HG03066 (cell line): ENCODE data around the gene PRR33.
"Not testable (repeated sequence)": the region's sequence is repeated elsewhere in the genome, so short reads cannot be mapped to it uniquely, and the experiment has no call there.

Source experiments
- ATAC-seq: cut with Tn5 transposase; IDR thresholded peaks from one replicate; pipeline ENCODE4 v1.9.1; 2021; ENCODE audit warnings: low read depth; ENCODE audit not compliant: unreplicated experiment

Gene PRR33

DNA sequence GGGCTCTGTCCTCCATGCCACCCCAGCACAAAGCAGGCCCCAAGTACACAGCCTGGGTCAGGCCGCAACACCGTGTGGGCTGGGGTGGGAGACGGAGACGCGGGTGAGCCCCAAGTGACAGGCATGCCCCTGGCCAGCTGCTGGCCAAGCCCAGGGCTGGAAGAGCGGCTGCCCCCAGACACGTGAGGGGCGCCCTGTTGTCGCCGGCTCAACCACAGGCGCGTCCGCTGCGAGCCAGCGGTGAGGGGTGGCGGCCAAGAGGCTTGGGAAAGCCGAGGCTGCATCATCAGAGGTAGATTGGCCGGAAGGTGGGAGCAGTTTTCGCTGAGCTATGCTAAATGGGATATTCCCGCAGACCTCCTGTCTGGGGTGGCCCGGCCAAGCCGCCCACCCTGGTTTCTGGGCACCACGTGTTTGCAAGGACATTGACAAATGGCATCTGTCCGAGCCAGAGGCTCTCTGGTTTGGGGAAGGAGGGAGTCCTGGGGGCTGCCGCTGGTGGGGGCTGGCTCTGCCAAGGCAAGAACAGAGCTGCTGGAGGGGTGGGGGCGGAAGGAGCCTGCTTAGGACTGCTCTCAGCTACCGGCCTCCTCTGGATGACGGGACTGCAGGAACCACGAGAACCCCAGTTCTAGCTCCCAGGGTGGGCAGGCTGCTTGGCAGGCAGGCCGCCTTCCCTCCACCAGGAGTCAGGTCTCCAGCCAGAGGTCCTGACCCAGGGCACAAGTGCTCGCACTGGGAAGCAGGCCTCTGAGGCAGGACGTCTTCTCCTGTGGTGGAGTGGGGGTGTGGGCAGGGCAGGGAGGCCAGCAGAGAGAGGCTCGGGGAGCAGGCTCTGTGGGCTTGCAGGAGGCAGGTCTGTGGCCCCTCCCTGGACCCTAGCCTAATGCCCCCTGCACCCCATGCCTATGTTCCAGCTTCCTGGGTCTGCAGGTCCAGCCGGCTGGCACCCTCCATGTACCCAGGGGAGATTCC is 552 bp downstream of the PRR33 start:
- no peak for ATAC-seq

DNA sequence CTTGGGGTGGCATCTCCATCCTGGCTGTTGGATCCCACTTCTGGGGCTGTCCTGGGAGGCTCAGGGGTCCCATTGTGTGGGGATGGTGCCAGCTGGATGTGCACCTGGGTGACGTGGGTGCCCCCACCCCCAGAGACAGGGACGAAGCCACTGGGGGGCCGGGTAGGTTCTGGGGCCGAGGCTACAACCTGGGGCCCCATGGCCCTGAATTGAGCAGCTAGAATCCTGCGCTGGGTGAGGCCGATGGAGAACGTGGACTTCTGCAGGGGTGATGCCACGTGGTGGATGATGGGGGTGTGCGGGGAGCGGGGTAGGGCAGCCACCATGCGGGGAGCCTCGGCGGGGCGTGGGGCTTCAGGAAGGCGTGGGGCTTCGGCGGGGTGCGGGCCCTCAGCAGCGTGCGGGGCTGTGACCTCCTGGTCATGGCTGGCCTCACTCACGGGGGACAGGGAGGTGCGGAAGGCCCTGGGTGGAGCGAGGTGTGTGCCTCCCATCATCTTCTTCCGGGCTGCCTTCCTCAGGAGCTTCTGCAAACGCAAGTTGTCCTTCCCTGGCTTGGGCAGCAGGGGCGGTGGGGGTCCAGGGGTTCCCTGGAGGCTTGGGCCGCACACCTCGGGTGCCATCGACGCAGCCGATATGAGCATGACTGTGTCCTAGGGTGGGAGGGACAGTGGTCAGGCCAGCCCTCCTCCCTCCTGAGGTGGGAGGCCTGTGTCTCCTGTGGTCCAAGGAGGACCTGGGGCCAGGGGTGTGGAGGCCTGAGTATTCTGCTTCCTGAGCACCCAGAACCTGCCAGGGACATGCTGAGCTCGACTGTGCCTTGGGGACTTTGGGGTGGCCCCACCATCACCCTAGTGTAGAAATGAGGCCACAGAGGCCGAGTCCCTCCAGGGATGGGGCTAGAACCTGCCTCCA is 1.5 kb downstream of the PRR33 start:
- no peak for ATAC-seq

DNA sequence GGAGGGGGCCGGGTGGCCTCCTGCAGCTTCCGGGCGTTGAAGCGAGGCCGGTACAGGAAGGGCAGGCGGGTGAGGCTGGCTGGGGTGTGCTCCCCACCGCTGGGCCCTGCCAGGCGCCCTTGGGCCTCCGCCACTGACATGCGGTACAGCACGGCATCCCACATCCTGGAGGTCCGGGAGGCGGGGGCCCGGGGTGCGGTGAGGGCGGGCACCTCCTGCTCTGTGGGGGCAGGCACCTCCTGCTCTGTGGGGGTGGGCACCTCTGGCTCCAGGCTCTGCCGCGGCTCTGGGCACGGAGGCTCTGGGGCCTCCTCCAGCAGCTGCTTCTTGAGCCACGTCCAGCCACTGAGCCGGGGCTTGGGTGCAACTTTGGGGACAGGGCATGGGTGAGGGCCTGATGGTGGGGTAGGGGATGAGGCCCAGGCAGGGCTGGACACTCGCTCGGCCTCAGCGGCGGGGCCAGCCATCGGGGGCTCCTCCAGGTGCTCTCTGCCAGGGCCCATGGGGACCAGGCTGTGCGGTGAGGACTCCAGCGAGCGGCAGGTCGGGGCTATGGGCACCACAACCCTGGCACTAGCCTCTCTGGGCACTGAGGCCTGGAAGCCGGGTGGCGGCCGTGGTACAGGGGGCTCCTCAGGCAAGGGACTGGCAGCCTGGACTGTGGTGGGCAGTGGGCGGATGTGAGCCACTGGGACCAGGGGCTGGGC is 2.3 kb downstream of the PRR33 start:
- no peak for ATAC-seq

DNA sequence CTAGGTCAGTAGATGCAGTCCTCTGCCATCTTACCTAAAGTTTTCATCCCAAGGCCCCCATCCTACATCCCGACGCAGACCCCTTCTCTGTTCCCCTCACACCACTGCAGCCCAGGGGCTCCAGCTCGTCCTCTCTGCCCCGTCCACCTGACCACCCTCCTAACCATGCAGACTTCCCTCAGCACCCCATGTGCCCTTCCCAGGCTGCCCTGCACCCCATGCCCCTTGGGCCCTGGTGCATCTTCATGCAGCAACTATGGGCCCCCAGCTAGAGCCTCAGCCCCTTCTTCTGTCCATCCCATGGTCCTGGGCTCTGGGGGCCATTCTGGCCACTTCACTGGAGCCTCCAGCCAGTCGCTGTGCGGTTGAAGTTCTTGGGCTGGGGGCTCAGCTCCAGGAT is 2.9 kb downstream of the PRR33 start:
- ATAC-seq = no peak

DNA sequence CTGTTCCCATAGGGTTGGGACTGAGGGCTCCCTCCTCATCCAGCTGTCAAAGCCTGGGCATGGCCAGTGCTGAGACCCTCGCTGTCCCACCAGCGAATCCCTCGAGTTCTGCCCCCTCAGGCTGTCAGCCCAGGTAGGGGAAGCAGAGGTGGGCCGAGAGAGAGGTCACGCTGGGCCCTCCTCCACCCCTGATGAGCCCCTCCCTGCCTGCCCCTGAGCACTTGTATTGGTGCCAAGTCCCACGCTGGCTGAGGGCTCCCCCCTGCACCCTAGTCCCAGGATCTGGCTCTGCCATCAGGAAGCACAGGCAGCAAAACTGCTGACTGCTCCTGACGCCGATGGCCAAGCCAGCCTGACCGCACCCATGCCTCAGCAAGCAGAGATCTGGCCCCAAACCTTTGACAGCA is 3.3 kb downstream of the PRR33 start:
- ATAC-seq = no peak

DNA sequence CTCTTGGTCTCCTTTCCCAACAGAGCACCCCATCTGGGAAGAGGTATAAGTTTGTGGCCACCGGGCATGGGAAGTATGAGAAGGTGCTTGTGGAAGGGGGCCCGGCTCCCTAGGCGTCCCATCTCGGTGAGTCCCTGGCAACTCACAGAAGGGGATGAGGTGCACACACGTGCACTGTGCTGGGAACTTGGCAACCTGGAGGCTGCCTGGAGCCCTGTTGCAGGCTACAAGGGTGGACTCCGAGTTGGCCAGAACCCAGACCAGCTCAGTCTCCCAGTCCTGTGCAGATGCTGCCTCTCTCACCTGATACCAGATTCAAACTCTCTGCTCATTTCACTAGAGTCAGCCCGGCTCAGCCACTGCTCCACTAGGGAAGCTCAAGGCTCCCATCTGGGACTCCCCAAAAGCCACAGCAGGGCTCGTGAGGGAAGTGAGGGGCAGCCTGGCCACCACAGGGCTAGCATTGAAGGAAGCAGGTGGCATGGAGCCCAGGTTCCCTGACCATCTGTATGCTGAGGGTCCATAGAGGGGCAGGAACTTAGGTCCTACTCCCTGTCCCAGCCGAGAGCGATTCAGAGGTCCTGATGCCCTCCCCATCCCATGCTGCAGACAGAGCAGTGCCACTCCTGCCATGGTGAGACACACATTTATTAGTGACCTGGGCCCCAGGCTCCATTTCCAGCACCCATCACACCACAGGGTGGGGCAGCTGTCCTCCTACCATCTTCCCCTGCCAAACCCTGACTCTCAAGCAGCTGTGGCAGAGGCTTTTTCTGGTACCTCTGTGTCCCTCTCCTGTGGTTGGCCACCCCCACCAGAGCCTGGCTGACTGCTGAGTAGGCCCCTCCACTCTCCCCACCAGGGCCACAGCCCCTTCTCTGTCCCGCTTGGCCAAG is 4.0 kb downstream of the PRR33 start:
- no peak for ATAC-seq

DNA sequence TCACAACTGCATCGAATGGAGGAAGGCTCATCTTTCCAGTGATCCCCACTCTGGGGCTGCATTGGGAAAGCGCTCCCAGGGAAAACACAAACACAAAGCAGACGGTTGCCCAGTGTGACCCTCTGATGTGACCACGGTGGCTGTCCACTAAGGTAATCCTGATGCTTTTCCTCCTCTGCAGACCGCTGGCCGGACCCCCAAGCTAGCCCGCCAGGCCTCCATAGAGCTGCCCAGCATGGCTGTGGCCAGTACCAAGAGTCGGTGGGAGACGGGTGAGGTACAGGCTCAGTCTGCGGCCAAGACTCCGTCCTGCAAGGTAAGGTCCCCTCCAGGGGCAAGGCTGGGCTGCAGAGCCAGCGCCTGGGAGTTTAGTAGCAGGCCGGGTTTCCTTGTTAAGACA is 5.1 kb downstream of the PRR33 start:
- not testable (repeated sequence) for ATAC-seq

DNA sequence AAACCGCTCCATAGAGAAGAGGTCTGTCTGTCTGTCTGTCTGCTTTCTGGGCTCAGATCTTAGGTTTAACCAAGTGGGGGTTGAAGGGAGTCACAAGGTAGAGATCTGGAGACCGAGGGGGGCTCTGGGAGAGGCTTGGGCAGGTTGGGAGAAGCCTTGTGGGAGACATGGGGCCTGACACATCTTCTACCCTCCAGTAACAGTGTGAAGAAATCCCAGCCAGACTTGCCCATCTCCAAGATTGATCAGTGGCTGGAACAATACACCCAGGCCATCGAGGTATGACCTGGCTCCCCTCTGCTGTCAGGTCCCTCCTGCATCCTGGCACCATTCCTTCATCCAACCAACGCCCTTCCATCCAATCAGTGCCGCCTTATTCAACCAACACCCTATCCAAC is 7.4 kb downstream of the PRR33 start:
- no peak for ATAC-seq

DNA sequence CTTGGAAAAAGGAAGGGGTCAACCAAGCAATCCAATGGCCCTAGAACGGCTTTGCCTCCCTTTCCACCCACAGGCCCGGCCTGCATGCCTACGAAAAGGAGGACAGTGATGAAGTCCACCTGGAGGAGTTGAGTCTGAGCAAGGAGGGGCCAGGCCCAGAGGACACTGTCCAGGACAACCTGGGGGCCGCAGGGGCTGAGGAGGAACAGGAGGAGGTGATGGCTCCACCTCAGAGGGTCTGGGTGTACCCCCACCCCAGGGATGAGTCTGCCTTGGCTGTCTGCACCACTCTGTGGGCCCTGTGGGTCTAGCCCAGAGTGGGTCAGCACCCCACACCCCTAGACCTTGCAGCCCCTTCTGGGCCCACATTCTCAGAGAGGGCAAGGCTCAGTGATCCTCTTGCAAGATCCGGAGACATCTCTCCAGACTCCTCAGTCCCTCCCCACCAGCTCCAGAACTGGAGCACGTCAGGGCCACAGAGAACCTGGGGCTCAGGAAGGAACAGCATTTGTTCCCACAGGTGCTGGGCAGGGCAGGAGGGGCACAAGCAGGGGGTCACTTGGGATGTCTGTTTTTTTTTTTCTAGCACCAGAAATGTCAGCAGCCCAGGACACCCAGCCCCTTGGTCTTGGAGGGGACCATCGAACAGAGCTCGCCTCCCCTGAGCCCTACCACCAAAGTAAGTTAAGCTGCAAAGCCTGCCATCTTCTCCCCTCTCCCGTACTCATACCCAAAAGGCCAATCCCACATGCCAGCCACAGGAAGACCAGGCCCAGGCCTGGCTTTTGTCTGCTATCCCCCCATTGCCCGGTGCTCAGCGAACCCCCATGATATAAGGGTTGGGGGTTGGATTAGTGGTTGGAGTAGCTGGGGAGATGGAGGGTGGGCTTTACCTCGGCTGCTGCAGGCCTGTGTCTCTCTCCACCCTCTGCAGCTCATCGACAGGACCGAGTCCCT is 8.1 kb downstream of the PRR33 start:
- ATAC-seq = no peak

DNA sequence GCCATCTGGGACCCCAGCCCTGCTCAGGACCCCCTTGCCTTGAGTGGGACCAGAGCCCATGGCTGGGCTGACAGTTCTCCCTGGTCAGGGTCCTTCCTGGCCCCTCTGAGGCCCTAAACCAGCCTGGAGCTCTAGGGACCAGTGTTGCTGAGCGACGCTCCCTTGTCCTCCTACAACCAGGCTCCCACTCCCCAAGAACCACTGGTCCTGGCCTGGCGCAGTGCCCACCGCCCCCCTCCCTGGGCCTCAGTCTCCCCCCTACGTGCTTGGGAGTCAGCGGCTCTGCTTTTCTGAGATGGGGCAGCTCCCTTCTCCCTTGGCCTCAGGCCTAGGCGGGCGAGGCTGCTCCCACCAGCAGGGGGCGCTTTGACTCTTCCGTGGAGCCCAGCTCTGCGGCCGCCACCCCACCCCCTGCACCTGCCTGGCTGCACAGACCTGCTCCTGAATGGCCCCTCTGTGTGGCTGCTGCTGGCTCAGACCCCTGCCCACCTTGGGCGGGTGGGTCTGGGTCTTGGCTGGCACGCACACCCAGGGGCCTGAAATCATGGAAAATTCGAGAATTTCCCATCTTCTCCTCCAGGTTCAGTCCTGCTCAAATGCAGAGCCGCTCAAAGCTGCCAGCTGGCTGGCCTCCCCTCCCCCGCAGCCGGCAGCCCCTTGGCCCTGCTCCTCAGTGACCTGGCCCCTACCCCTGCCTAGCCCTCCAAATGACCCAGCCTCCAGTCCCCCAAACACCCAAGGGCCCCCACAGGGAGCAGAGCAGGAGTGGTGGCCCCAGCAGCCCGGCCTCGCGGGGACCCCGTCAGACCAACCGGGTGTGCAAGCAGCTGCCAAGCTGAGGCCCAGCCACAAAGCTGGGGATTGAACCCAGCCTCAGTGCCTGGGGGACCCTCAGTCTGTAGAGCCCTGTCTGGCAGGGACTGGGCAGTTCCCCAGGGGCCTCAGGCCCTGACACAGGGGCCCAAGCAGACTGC is 9.1 kb downstream of the PRR33 start:
- peak; percentile 68 for ATAC-seq

DNA sequence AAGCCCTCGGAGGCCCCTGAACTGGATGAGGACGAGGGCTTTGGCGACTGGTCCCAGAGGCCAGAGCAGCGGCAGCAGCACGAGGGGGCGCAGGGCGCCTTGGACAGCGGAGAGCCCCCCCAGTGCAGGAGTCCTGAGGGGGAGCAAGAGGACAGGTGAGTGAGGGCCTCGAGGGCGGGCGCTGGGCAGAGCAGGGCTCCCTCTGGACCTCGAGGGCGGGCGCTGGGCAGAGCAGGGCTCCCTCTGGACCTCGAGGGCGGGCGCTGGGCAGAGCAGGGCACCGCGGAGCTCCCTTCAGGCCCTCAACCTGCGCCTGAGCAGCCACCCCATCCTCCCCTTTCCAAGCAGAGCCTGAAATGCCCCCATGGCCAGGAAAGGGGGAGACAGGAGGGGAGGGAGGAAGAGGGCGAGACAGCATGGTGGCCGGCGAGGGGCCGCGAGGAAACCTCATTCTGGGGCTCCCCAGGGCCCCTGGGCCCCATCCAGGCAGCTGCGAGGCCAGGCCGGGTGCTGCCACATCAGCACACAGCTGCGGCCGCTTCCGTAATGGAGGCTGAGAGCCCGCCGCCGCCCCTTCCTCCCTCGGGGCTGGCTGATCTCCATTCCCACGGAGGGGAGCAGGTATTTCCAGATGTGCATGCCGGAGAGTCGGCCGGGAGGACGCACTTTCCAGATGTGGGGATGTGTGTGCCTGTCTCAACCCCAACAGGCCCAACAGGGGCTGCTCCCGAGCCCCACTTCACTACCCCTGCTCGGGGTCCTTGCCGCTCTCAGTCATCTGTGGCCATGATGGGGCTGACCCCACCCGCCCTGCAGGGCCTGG is 10.0 kb downstream of the PRR33 start:
- ATAC-seq = no peak

DNA sequence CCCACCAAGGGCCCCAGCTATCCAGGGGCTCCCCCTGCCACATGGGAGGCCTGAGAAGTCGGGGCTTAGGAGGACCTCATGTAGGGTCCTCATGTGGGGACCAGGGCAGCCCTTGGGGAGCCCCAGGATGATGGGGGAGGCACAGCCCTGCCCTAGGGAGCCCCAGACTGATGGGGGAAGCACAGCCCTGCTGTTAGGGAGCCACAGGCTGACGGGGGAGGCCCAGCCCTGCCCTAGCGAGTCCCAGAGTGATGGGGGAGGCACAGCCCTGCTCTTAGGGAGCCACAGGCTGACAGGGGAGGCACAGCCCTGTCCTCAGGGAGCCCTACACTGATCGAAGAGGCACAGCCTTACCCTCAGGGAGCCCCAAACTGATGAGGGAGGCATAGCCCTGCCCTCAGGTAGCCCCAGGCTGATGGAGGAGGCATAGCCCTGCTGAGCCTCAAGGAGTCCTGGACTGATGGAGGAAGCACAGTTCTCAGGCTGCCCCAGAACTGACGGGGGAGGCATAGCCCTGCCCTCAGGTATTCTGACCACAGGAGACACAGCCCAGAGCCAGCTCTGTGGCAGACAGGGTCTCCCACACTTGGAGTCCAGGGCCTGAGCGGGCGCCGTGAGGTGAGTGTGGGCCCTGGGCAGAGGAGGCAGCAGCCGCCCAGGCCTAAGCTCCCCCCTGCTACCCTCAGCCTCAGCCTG is 10.8 kb downstream of the PRR33 start:
- no peak for ATAC-seq

DNA sequence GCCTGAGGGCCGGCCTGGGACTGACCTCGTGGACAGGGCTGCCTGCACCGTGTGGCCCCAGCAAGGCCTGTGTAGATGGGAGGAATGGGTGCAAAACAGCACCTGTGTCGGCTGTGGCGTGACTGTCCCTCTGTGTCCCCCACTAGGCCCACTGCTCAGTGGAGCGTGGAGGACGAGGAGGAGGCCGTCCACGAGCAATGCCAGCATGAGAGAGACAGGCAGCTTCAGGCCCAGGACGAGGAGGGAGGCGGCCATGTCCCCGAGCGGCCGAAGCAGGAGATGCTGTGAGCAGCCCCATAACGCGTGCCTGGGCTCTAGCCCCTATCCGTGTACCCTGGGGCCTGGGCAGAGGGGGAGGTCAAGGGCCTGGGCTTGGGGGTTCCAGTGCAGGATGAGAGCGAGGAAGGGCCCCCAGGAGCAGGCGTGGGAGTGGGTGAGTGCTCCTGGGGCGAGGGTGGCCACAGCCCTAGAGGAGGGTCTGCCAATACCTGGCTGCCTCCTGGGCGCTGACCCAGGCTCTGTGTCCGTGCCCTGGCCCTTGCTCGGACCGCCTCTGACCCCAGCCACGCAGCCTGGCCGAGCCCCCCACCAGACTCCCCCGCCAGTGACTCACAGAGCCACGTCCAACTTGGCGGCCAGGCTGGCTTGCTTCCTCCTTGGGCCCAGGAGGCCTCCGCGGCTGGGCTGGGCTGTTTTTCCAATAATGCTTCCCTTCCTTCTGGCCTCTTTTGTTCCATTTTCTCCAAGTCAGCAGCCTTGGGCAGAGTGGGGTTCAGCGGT is 11.6 kb downstream of the PRR33 start:
- ATAC-seq = no peak

DNA sequence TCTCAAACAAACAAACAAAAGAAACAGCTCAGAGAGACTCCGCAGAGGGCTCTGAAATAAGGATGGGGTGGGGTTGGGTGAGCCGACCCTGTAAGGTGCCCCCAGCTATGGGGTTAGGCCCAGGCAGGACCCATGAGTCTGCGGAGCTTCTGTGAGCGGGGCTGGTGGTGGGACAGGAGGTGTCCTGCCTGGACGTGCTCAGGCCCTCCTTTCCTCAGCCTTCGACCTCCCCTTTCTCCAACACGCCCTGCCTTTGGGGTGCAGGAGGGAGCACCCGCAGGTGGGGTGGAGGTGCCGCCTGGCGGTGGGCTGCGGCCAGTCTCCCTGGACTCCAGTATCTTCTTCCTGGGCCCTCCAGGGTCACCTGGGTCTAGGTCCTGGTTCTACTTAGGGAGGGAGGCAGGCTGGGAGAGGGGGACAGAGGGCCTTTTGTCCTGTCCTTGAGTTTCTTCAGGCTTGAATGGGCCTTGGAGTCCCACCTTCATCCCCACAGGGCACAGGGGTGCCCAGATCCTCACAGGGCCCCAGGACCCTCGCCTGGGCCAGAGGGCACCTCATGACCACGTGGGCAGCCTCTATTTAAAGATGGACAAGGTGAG is 12.3 kb downstream of the PRR33 start:
- ATAC-seq = no peak
